Chondrocyte (in vitro differentiated cells): Measurements from ENCODE around the gene DRAXIN. TPM values are rescaled to one million over a fixed set of nuclear protein-coding genes. Genes with fewer than 3 reads are reported as not detected.

ENCODE experiments used
- DNase-seq: peaks from one replicate; pipeline ENCODE4 v3.0.0; 2021; ENCODE audit warnings: mixed read lengths, low spot score
- H3K27ac Mint-ChIP-seq: one replicate; pipeline ENCODE4 v1.8.0; 2021; ENCODE audit warnings: mild to moderate bottlenecking, moderate library complexity, mixed read lengths; ENCODE audit not compliant: unreplicated experiment
- H3K27me3 Mint-ChIP-seq: 2 replicates; pipeline ENCODE4 v1.8.0; 2021; ENCODE audit warnings: low read depth, mixed read lengths
- H3K36me3 Mint-ChIP-seq: 2 replicates; pipeline ENCODE4 v1.8.0; 2021; ENCODE audit warnings: low read depth, mixed read lengths
- H3K4me1 Mint-ChIP-seq: 2 replicates; pipeline ENCODE4 v1.8.0; 2021; ENCODE audit warnings: low read depth, mild to moderate bottlenecking, mixed read lengths
- H3K4me3 Mint-ChIP-seq: one replicate; pipeline ENCODE4 v1.8.0; 2021; ENCODE audit warnings: mild to moderate bottlenecking, moderate library complexity, mixed read lengths; ENCODE audit not compliant: unreplicated experiment
- H3K9me3 Mint-ChIP-seq: 2 replicates; pipeline ENCODE4 v1.8.0; 2021; ENCODE audit warnings: low read depth, mixed read lengths
- CTCF ChIP-seq: fragments of 200-600 bp; sonication (generic); IDR thresholded peaks from 2 replicates; pipeline ENCODE4 v1.5.0; 2021; ENCODE audit warnings: antibody characterized with exemption, mild to moderate bottlenecking, moderate library complexity
- total RNA-seq: library from RNA; stranded (reverse); gene quantifications from 3 replicates; pipeline ENCODE4 v1.2.1, GENCODE V29; 2021

The DRAXIN gene
- total RNA-seq, 1 donor from 2014 or later = 0.17 TPM

- Mint-ChIP-seq H3K36me3 (no peaks in the 10 kb centered on the region), H3K27ac (no peak overlapping the region), H3K27me3 (peaks cover 12% of the 10 kb centered on the region), H3K9me3 (no peaks in the 10 kb centered on the region), H3K4me3 (no peak overlapping the region), H3K4me1 (peaks cover 4% of the 10 kb centered on the region)
- TF ChIP-seq CTCF = no peak
- no peak for DNase-seq
Observed at GRCh38 chr1:11645270-11645669, 46.2 kb upstream of the DRAXIN start.

- H3K27ac Mint-ChIP-seq = no peak overlapping the region
- H3K27me3 Mint-ChIP-seq = peaks cover 10% of the 10 kb centered on the region
- peak; percentile 91 for TF ChIP-seq CTCF
- peaks cover 6% of the 10 kb centered on the region for H3K4me1 Mint-ChIP-seq
- H3K36me3 Mint-ChIP-seq = peaks cover under 1% of the 10 kb centered on the region
- H3K4me3 Mint-ChIP-seq = no peak overlapping the region
- H3K9me3 Mint-ChIP-seq = no peaks in the 10 kb centered on the region
- DNase-seq = no peak
Observed at GRCh38 chr1:11645670-11646265, 45.7 kb upstream of the DRAXIN start.

- peaks cover 7% of the 10 kb centered on the region for H3K4me1 Mint-ChIP-seq
- H3K9me3 Mint-ChIP-seq = no peaks in the 10 kb centered on the region
- H3K27me3 Mint-ChIP-seq = peaks cover 13% of the 10 kb centered on the region
- no peak for TF ChIP-seq CTCF
- DNase-seq = no peak
- H3K4me3 Mint-ChIP-seq = no peak overlapping the region
- no peak overlapping the region for H3K27ac Mint-ChIP-seq
- peaks cover 1% of the 10 kb centered on the region for H3K36me3 Mint-ChIP-seq
Observed at GRCh38 chr1:11646317-11646716, 45.2 kb upstream of the DRAXIN start.

GRCh38 chr1:11647333-11647732 is 44.2 kb upstream of the DRAXIN start:
- Mint-ChIP-seq H3K27ac (no peak overlapping the region), H3K4me3 (no peak overlapping the region), H3K27me3 (peaks cover 10% of the 10 kb centered on the region), H3K36me3 (peaks cover 1% of the 10 kb centered on the region), H3K4me1 (peaks cover 7% of the 10 kb centered on the region), H3K9me3 (no peaks in the 10 kb centered on the region)
- no peak for DNase-seq
- no peak for TF ChIP-seq CTCF

- Mint-ChIP-seq H3K36me3 (peaks cover 1% of the 10 kb centered on the region), H3K9me3 (no peaks in the 10 kb centered on the region), H3K27me3 (peaks cover 8% of the 10 kb centered on the region), H3K27ac (no peak overlapping the region), H3K4me1 (peaks cover 7% of the 10 kb centered on the region), H3K4me3 (no peak overlapping the region)
- DNase-seq = no peak
- TF ChIP-seq CTCF = no peak
Observed at GRCh38 chr1:11648039-11648438, 43.5 kb upstream of the DRAXIN start.
